Measurements from ENCODE around the gene PPIL4.

The PPIL4 gene

DNA sequence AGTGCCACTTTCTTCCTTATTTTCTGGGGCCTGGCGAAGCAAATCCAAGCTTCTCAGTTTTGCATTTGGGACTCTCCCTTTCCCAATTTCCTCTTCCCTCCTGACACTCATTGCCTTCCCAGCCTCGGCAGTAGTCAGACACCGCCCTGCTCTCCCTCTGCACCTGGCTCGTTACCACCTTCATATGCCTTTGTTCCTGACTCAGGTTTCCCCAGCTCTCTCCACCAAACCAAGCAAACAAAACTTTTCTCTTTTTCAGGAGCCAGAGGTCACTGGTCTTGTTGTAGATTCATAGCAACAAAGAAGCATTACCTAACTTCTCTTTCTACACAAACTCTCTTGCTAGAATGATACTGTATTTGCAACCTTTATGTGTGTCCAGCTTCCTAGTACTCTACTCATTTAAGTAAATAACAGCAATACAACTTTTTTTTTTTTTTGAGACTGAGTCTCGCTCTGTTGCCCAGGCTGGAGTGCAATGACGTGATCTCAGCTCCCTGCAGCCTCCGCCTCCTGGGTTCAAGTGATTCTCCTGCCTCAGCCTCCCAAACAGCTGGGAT is 52.0 kb downstream of the PPIL4 start:
- DNase-seq, result no peak
- Histone ChIP-seq H3K4me3 (ENCODE audit: low read depth, low read length) (no peak overlapping the region), H3K27me3 (ENCODE audit: insufficient read depth, low read depth, severe bottlenecking) (no peaks in the 10 kb centered on the region), H3K9me3 (ENCODE audit: severe bottlenecking) (no peaks in the 10 kb centered on the region), H3K27ac (no peak overlapping the region), H3K36me3 (no peaks in the 10 kb centered on the region)
- TF ChIP-seq, protein P1, sequence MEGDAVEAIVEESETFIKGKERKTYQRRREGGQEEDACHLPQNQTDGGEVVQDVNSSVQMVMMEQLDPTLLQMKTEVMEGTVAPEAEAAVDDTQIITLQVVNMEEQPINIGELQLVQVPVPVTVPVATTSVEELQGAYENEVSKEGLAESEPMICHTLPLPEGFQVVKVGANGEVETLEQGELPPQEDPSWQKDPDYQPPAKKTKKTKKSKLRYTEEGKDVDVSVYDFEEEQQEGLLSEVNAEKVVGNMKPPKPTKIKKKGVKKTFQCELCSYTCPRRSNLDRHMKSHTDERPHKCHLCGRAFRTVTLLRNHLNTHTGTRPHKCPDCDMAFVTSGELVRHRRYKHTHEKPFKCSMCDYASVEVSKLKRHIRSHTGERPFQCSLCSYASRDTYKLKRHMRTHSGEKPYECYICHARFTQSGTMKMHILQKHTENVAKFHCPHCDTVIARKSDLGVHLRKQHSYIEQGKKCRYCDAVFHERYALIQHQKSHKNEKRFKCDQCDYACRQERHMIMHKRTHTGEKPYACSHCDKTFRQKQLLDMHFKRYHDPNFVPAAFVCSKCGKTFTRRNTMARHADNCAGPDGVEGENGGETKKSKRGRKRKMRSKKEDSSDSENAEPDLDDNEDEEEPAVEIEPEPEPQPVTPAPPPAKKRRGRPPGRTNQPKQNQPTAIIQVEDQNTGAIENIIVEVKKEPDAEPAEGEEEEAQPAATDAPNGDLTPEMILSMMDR (IDR thresholded peaks at IDR 0.05; ENCODE audit: low read depth, low read length), result no peak

DNA sequence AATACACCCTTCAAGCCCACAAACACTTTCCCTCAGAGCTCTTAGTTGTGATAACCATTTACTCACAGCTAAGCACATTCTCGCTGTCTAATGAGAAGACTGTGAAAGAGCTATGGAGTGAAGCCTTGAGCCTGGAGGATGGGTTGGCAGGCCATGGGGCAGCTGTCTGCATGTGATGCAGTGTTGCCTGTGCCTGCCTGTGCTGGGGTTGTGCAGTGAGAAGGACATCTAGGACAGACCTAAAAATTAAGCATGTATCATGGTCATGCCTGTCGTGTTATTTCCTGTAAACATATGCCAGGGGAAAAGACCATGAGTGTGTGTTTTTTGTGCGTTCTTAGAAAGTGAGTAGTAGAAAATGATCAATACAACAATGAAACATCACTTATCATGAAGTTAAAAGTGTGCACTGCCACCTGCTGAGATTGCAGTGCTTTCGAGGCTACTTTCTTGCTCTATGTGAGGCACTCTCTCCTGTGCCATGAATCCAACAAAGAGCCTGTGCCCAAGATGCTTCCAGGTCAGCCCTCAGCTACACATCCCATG is 53.0 kb downstream of the PPIL4 start:
- Histone ChIP-seq H3K36me3 (no peaks in the 10 kb centered on the region), H3K27ac (no peak overlapping the region), H3K27me3 (ENCODE audit: insufficient read depth, low read depth, severe bottlenecking) (no peaks in the 10 kb centered on the region), H3K9me3 (ENCODE audit: severe bottlenecking) (no peaks in the 10 kb centered on the region), H3K4me3 (ENCODE audit: low read depth, low read length) (no peak overlapping the region)
- TF ChIP-seq, protein P1 (IDR thresholded peaks at IDR 0.05; ENCODE audit: low read depth, low read length), result no peak
- no peak for DNase-seq

DNA sequence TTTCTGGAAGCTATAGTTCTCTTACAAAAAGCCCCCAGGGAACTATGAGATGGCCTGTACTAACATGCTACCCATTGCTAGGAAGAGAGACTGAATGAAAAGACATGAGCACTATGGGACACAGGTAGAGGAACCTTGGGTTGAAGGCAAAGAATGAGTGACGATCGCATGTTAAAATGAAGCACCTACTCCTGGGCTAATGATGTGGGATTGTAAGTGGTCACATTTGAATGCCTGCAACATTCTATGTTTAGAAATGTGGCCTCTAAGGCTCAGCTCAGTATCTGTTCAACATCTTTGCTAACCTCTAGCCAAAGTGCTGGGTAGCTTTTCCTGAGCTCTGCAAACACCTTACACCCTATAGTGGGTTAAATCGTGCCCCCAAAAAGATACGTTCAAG is 55.9 kb downstream of the PPIL4 start:
- H3K4me3 ChIP-seq (ENCODE audit: low read depth, low read length), result no peak overlapping the region
- TF ChIP-seq, protein P1 (IDR thresholded peaks at IDR 0.05; ENCODE audit: low read depth, low read length), result no peak
- no peak for DNase-seq
- no peaks in the 10 kb centered on the region for H3K9me3 ChIP-seq (ENCODE audit: severe bottlenecking)
- H3K36me3 ChIP-seq, result no peaks in the 10 kb centered on the region
- no peaks in the 10 kb centered on the region for H3K27me3 ChIP-seq (ENCODE audit: insufficient read depth, low read depth, severe bottlenecking)
- H3K27ac ChIP-seq, result no peak overlapping the region

DNA sequence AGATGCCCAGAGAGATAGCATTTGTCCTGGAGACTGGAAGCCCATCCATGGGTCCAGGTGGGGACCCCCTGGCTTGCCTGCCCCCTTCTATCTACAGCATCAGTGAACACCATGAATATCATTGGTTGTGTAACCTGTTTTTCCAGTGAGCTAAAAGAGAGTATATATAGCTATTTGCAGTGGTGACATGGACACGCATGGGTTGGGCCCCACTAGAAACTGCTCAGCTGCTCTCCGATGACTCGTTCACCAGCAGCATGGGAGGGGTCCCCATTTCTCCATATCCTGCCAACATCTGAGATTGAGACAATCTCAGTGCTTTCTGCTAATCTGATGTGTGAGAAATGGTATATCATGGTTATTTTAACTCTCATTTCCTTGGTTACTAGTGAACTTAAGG is 57.0 kb downstream of the PPIL4 start:
- DNase-seq, result no peak
- Histone ChIP-seq H3K9me3 (ENCODE audit: severe bottlenecking) (no peaks in the 10 kb centered on the region), H3K27ac (no peak overlapping the region), H3K27me3 (ENCODE audit: insufficient read depth, low read depth, severe bottlenecking) (no peaks in the 10 kb centered on the region), H3K36me3 (no peaks in the 10 kb centered on the region), H3K4me3 (ENCODE audit: low read depth, low read length) (no peak overlapping the region)
- TF ChIP-seq, protein P1 (IDR thresholded peaks at IDR 0.05; ENCODE audit: low read depth, low read length), result no peak

DNA sequence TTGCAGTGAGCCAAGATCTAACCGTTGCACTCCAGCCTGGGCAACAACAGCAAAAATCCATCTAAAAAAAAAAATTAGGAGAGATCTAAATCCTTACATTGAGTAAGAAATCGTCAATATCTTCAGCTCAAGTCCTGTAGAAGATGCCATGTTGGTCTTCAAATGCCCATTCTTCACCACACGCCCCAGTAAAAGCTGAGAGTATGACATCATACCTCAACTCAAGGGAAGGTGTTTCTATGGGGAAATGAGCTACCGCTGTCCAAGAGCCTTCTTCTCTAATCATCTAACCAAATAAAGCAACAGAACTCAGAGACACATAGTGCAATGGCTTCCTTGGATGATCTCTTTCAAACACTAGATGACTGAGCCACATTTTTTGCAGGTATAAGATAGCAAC is 58.5 kb downstream of the PPIL4 start:
- no peak for DNase-seq
- TF ChIP-seq, protein P1 (IDR thresholded peaks at IDR 0.05; ENCODE audit: low read depth, low read length), result no peak
- H3K27me3 ChIP-seq (ENCODE audit: insufficient read depth, low read depth, severe bottlenecking), result no peaks in the 10 kb centered on the region
- H3K36me3 ChIP-seq, result no peaks in the 10 kb centered on the region
- no peak overlapping the region for H3K27ac ChIP-seq
- no peak overlapping the region for H3K4me3 ChIP-seq (ENCODE audit: low read depth, low read length)
- H3K9me3 ChIP-seq (ENCODE audit: severe bottlenecking), result no peaks in the 10 kb centered on the region

Measured in WERI-Rb-1 (cell line).